Inferior parietal cortex (tissue), 1 donor: ENCODE data around the gene ATP5PO.
"Not testable (repeated sequence)": the region's sequence is repeated elsewhere in the genome, so short reads cannot be mapped to it uniquely, and the experiment has no call there.

Source experiments
- DNase-seq: peaks from one replicate; pipeline ENCODE4 v3.0.0-alpha.2; 2016; ENCODE audit errors: extremely low spot score

The ATP5PO gene

DNA sequence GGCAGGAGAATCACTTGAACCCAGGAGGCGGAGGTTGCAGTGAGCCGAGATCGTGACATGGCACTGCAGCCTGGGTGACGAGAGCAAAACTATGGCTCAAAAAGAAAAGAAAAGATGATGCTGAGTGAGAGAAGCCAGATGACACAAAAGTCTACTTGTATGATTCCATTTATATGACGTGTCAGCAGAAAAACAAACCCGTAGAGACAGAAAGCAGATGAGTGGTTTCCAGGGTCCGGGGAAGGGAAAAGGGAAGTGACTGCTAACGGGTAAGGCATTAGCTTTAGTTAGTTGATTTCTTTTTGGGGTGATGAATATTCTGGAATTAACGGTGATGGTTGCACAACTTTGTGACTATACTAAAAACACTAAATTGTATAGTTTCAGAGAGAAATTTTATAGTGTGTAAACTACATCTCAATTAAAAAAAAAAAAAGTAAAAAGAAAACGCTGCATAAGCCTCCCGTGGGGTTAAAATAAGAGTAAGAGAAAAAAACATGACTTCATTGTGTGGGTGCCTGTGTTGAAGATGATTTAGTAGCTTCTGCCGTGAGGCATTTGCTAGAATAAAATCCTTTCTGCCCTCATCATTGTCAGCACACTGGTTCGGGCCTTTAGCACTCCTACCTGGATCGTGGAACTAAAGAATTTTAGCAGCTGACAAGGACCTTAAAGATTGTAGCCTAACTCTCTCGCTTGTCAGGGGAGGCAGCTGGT, 24.7 kb upstream of the ATP5PO start:
- DNase-seq: no peak

DNA sequence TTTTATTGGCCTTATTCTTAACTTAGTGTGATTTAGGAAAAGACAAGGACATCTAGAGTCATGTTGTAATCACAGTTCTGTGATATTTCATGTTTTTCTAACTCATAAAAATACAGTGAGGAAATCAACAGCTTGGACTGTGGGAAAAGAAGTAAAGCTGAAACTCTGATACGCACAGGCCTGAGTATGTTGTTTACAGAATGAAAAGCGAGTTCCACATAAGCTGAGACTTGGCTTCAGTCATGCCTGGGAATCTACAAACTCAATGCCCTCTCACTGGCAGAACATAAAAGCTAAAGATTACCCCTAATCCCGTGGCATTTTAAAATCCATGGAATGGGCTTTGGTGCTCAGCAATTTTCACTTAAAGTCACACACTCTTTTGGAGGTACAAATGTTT, 23.6 kb upstream of the ATP5PO start:
- no peak for DNase-seq

DNA sequence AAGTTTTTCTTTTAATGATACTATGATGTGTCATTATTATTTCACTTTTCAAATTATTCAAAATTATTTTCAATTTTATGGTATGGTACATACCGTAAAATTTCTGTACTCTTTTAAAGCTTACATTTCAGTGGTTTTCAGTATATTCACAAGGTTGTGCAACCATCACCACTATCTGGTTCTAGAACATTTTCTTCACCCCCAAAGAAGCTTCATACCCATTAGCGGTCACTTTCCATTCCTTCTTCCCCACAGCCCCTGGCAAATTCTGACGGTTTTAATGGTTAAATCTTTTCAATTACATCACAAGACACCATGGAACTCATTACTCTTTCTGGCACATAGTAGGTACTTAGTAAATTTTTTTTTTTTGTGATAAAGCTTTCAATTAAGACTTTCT, 22.8 kb upstream of the ATP5PO start:
- no peak for DNase-seq

DNA sequence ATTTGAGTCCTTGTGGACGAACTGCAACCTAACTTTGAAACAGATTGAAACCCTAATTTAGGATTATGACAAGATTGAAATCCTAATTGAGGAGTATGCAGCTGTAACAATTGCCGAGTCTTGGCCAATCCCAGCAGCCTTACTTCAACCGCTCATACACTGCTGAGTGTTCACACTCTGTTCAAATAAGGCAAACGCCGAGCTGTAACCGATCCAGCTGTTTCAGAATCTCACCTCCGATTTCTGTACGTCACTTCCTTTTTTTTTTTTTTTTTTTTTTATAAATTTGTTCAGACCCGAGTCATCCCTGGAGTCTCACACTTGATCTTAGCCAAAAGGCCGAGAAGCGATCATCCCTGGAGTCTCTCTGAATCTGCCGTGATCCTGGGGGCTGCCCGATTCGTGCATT, 22.3 kb upstream of the ATP5PO start:
- DNase-seq: no peak

DNA sequence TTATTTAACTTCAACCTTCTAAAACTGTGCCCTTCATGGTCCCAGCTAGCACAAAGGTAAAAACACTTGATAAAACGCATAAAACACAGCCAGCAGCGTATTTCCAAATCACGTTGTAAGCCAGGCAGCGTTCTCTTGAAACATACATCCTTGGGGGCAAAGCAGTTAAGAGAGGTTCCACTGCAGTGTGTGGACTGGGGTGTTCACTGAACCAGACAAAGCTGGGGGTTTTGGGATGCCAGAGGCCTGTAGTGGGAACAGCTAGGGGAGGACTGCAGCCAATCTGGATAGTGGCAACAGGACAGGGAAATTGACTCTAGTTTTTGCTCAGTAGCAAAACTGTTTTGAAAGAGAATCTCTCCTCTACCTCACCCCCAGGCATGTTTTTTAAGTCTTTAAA, 21.5 kb upstream of the ATP5PO start:
- DNase-seq: no peak

DNA sequence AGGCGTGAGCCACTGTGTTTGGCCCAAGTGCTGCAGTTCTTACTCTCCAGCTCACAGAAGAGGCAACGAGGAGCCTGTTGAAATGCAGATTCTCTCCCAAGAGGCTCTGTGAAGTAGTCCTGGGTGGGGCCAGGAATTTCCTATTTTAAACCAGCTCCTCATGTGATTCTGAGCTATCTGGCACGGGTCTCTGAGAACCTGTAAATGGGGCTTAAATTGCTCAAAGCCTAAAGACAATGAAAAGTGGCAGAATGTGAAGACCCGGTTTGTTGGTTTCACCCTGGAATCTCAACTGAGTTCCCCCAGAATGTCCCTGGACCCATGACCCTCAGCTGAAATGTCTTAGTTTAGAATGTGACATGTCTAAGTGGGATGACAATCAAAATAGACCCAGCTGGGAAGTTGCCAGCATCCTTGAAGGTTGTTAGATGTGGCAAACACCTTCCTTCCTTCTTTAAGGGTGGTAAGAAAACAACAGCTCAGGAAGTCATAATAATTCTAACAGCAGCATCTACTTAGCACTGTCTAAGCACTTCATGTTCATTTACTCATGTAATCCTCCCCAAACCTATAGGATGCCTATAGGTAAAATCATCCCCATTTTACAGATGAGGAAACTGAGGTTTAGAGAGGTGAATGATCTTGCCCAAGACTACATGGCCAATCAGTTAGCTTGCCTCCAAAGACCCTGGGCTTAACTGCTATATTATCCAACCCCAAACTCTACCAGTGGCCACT, 20.9 kb upstream of the ATP5PO start:
- DNase-seq: no peak

DNA sequence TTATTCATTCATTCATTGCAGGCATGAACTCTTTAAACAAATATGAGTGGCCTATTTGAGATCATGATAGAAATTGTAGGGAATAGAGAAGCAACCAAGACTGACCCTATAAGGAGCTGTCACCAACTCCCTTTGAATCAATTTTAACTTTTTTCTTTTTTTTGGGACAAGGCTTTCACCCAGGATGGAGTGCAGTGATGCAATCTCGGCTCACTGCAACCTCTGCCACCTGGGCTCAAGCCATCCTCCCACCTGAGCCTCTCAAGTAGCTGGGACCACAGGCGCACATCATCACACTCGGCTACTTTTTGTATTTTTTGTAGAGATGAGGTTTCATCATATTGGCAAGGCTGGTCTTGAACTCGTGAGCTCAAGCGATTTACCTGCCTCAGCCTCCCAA, 17.1 kb upstream of the ATP5PO start:
- DNase-seq: no peak

DNA sequence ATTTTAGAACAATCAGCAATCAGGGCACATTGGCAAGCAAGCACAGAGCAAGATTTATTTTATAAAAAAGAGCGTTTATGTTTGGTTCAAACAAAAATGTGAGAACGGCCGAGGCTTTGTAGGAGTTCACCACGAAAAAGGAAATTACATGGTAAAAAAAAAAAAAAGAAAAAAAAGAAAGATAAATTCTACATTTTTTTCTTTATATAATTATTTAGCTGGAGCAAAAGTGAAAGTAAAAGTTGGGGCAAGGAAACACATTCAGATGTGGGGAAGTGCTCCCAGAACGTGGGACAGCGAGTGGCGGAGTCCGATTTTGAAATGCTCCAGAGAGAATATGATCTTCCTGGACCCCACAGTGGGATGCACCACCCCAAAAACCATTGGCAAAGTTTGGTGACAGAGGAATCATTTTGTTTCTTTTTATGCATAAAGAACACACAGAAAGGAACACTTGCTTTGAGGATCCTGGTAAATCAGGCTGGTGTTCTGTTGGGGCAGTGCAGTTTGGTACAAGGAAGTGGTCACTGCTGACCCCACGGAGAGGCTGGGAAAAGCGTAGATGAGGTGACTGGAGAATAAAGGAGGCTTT, 16.3 kb upstream of the ATP5PO start:
- no peak for DNase-seq

DNA sequence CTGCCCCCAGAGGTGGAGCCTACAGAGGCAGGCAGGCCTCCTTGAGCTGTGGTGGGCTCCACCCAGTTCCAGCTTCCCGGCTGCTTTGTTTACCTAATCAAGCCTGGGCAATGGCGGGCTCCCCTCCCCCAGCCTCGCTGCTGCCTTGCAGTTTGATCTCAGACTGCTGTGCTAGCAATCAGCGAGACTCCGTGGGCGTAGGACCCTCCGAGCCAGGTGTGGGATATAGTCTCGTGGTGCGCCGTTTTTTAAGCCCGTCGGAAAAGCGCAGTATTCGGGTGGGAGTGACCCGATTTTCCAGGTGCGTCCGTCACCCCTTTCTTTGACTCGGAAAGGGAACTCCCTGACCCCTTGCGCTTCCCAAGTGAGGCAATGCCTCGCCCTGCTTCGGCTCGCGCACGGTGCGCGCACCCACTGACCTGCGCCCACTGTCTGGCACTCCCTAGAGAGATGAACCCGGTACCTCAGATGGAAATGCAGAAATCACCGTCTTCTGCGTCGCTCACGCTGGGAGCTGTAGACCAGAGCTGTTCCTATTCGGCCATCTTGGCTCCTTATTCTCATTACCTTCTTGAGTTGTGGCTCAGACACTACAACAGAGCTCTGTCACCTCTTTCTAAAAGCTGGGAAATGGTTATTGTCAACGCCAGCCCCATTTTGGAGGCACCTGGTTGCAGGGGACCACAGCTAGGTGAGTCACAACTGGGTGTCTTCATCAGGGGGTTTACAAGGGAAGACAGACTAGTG, 15.6 kb upstream of the ATP5PO start:
- not testable (repeated sequence) for DNase-seq

DNA sequence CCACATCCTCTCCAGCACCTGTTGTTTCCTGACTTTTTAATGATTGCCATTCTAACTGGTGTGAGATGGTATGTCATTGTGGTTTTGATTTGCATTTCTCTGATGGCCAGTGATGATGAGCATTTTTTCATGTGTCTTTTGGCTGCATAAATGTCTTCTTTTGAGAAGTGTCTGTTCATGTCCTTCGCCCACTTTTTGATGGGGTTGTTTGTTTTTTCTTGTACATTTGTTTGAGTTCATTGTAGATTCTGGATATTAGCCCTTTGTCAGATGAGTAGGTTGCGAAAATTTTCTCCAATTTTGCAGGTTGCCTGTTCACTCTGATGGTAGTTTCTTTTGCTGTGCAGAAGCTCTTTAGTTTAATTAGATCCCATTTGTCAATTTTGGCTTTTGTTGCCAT, 10.6 kb upstream of the ATP5PO start:
- not testable (repeated sequence) for DNase-seq

DNA sequence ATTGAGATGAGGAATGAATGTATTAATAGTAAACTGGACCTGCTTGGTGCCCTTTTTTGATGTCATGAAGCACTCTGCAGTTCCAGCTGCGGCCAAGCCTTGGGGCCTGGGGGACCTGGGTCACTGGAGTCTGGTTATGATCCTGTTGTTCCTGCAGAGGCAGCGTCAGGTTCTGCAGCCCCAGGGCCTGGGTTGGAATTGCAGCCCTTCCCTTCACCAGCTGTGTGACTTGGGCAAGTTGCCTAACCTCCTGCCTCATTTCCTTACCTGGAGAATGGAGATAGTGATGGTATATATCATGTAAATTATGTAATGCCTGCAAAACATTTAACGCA, 9.1 kb upstream of the ATP5PO start:
- no peak for DNase-seq

DNA sequence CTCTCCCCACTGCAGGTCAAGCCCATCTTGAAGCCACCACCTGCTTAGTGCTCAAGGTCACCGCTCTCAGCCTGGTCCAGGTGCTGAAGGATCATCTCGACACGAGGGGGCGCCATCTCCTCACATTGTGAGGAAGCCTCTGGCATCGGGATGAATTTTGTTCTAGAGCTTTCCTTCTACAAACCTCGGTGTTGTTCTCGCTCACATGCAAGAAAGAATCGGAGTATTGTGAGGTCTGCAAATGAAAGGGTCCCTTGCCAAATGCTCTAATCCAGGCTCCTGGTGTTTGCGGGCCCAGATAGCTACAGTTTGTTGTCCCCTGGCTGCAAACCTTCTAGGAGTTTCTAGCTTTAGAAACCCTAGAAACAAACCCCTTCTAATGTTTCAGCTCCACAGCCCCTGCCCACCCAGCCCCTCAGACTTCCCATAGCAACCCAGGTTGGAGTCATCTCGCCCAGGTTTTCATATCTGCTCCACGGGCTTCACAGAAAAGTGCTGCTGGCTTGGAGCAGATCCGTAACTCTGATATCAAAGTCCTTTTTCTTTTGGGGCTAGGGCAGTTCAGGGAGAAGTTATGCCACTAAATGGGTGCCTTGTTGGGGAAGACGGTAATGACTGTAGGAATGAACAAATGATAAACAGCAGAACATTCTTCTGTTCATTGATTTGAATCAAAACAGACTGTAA, 8.6 kb upstream of the ATP5PO start:
- peak; percentile 97 for DNase-seq

DNA sequence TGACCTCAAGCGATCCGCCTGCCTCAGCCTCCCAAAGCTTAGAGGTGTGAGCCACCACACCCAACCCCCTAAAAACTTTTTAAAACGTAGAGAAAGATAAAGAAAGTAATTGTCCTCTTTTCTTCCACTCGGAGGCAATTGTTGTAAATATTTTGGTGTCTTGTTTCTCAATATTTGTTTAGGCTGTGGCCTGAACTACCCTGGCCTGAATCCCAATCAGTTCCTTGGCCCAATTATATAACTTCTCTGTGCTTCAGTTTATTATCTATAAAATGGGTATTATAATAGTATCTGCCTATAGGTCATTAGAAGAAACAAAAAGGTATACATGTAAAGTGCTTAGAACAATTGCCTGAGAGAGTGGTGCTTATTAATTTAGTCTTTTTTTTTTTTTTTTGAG, 1.8 kb upstream of the ATP5PO start:
- no peak for DNase-seq

DNA sequence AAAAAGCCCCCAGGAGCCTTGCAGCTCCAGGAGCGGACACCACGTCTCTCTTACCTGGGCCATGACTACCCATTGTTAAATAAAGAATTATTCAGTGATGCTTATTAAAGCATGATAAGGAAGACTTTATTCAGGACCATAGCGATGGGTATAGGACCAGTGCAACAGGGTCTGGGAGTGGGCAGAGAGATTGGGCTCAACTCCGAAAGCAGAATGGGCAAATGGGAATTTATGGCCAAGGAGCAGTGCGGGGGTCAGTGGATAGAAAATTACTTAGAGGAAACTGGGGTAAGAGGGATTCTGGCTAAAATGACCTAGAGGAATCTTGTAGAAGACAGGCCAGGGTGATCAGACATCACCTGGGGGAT, 580 bp upstream of the ATP5PO start:
- DNase-seq: no peak

DNA sequence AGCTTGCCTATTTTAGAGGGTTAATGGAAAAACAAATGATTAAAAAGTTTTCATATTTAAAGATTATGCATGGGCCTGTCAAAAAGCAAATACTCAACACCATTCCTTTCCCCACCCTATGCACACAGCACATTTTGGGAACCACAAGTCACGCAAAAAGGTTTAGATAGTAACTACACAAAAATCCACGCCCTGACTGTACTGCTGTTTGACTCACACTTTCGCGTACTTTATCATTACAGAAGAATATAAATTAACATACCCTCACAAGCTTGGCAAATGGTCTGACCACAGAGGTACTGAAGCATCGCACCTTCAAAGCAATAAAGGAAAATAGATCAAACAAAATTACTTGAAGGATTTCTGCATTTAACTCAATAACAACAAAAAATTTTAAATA, 1.4 kb downstream of the ATP5PO start:
- no peak for DNase-seq

DNA sequence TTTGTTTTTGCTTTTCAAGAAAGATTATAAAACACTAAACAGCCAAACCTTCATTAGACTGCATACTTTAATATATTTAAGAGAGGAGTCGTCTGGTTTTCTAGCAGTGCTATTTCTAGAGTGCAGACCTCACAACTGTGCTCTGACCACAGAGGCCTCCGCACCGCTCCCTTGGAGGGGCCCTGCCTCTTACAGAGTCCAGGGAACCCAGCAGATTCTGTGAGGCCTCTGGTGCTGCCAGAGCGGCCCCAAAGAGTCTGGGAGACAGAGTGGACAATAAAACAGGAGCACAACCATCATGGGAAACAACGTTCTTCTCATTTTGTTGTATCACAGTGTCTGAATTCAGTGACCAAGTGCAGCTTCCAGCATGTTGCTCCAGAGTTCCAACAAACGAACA, 5.8 kb downstream of the ATP5PO start:
- no peak for DNase-seq

DNA sequence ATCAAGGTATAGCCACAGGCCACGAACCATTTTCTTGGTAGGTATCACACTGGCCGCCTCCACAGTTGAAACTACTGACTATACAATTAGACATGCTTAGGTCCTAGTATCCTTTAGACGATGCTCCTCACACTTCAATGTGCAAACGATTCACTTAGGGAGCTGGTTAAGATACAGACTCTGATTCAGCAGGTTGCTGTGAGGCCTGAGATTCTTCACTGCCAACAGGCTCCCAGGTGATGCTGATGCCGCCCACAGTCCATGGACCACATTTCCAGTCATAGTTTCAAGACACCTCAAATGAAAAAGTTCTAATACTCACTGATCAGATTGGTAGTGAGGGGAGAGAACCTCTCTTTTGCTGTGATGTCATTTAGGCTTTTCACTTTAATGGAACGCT, 6.8 kb downstream of the ATP5PO start:
- no peak for DNase-seq

DNA sequence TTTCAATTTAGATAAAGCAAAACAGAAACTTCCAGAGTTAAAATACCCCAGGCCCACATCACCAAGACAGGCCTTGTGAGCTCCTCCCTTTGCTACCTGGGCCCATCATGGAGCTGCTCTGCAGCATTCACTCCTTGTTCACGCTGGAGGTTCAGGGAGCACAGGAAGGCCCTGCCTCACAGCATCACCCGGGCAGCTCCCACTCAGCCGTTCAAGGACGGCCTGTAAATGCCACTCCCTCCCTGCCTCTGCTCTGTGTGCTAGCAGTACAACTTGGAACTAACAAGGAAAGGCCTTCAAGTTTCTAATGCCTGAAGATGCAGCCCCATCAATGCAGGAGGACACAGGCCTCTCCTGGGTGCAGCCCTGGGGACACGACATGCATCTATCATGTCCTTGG, 11.6 kb downstream of the ATP5PO start:
- no peak for DNase-seq

DNA sequence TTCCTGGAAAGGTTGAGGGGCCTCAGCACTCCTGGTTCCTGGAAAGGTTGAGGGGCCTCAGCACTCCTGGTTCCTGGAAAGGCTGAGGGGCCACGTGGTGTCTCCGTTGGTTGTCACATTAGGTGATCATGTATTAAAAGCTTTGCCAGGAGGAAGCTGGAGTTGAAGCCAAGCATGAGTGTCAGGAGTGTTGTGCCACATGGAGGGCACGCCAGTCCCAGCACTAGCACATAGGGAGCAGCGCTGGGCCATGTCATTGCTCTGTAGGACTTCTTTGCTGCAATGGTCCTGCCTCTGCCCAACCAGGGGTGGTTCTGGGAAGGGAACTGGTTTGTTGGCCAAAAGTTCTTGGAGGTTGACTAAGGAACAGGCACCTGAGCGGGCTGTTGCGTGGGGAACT, 13.3 kb downstream of the ATP5PO start:
- no peak for DNase-seq

DNA sequence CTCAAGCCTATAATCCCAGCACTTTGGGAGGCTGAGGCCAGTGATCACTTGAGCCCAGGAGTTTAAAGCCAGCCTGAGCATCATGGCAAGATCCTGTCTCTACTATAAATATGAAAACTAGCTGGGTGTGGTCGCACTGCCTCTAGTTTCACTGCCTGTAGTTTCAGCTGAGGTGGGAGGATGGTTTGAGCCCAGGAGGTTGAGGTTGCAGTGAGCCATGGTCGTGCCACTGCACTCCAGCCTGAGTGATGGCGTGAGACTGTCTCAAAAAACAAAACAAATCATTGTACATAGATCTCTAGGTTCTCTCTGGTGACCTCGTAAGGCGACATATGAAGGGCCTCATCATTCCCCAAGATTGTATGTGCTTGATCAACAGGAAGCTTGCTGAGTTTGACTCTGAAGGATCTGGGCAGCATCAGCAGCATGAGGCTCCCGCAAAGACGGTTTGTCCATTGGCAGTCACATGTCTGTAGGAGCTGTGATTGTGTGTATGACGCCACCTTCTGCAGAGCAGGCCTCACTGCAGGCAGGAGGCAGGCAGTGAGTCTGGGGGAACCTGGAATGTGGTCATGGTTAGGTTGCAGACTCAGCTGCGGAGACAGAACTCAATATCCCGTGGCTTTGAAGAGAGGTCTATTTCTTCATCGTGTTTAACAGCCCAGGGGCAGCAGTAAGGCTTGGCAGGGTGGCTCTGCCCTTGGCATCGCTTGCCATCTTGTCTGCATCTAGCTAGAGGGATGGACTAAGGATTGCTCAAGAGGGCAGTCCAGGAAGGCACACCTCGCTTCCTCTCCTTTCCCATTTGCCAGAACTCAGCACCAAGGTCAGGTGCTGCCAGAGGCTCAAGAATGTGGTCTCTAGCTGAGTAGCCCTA, 14.0 kb downstream of the ATP5PO start:
- peak; percentile 43 for DNase-seq

DNA sequence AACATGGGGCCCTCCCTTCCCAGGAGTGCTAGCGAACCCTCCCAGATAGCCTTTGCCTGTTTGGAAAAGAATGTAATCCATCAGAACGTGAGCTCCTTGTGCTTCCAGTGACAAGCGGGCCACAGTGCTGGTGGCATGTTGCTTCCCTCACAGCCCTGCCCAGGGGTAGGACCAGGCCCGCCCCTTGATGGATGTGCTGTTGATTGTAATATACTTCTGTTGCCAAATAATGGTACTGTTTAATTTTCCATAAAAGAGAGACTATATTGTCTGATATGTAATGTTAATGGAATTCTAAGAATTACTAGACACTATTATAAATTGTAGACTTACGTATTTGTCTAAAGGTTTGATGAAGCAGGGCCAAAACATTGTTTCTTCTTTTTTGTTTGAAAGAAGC, 16.4 kb downstream of the ATP5PO start:
- DNase-seq: no peak
